ENCODE results near the gene SHB. TPM values are rescaled to one million over a fixed set of nuclear protein-coding genes. Genes with fewer than 3 reads are reported as not detected.

The SHB gene
- polyA plus RNA-seq, 2 of the 4 experiments (the other 2 are of a cell fraction): 15.4 to 22.0 TPM

DNA sequence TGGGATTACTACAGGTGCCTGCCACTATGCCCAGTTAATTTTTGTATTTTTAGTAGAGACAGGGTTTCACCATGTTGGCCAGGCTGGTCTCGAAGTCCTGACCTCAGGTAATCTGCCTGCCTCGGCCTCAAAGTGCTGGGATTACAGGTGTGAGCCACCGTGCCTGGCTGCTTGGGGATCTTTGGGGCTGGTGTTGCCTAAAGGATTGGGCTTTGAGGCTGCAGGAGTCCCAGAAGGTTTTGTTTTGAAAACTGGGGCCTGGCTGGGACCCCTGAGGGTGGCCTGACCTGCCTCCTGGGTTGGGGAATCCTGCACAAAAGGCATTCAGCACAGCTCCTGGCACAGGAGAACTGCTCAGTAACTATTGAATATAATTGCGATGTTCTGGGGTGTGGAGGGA, 25.1 kb upstream of the SHB start:
- H3K9me3 ChIP-seq: no peaks in the 10 kb centered on the region
- 86% methylated on average over 4 of the region's 4 CpGs for WGBS (ENCODE audit: missing lambda C conversion rate)
- POLR2A ChIA-PET: no interaction called here
- DNase-seq (ENCODE audit: low read depth in 1 of 2, low spot score in 1 of 2) (no peak), ATAC-seq (no peak), FAIRE-seq (no peak)
- TF ChIP-seq TFCP2L1 (CRISPR knock-in tag; IDR thresholded peaks at IDR 0.05): no peak
- TF ChIP-seq CBX8 (IDR thresholded peaks at IDR 0.05): no peak
- TF ChIP-seq KDM5A (IDR thresholded peaks at IDR 0.05): no peak
- no peak for TF ChIP-seq HOXA7 (CRISPR knock-in tag; IDR thresholded peaks at IDR 0.05)
- no peak for TF ChIP-seq ZFP36 (IDR thresholded peaks at IDR 0.05; ENCODE audit: borderline replicate concordance, partially characterized antibody)
- no peak for TF ChIP-seq MYC (IDR thresholded peaks at IDR 0.05; ENCODE audit: borderline replicate concordance, low read length)
- TF ChIP-seq, protein P1, sequence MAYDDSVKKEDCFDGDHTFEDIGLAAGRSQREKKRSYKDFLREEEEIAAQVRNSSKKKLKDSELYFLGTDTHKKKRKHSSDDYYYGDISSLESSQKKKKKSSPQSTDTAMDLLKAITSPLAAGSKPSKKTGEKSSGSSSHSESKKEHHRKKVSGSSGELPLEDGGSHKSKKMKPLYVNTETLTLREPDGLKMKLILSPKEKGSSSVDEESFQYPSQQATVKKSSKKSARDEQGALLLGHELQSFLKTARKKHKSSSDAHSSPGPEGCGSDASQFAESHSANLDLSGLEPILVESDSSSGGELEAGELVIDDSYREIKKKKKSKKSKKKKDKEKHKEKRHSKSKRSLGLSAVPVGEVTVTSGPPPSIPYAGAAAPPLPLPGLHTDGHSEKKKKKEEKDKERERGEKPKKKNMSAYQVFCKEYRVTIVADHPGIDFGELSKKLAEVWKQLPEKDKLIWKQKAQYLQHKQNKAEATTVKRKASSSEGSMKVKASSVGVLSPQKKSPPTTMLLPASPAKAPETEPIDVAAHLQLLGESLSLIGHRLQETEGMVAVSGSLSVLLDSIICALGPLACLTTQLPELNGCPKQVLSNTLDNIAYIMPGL (CRISPR knock-in tag; IDR thresholded peaks at IDR 0.05; ENCODE audit: borderline replicate concordance): no peak
- TF ChIP-seq CHD2 (IDR thresholded peaks at IDR 0.05; ENCODE audit: low read length, partially characterized antibody): no peak
- CTCF ChIA-PET: interaction anchor here (0.6 to 1.5 kb wide), 3 partner anchors 11 to 190 kb away, joined by 3 read pairs; no protein-coding TSS in a partner anchor
- H3K27ac ChIP-seq: no peak overlapping the region
- no peaks in the 10 kb centered on the region for H3K4me1 ChIP-seq
- H3K4me3 ChIP-seq: no peak overlapping the region
- H3K4me2 ChIP-seq: no peak overlapping the region

DNA sequence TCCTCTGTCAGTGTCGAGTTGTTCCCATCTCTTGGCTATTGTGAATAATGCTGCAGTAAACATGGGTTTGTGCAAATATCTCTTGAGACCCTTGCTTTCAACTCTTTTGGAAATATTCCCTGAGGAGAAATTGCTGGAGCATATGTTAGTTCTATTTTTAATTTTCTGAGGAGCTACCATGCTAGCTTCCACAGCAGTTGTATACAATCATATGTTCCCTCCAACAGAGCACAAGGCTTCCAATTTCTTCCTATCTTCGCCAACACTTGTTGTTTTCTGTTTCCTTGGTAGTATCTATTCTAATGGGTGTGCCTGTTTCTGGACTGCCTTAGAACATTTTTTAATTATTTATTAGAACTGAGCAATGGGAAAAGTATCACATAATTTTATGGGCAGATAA, 23.6 kb upstream of the SHB start:
- Histone ChIP-seq H3K4me2 (no peak overlapping the region), H3K4me1 (no peaks in the 10 kb centered on the region), H3K9me3 (no peaks in the 10 kb centered on the region), H3K4me3 (no peak overlapping the region), H3K27ac (no peak overlapping the region)
- ATAC-seq (no peak), DNase-seq (ENCODE audit: low read depth in 1 of 2, low spot score in 1 of 2) (no peak), FAIRE-seq (no peak)
- 64% methylated on average over 2 of the region's 2 CpGs for WGBS (ENCODE audit: missing lambda C conversion rate)
- ChIA-PET CTCF (interaction anchor here (1.1 to 1.9 kb wide), 3 partner anchors 68 to 179 kb away, joined by 3 to 5 read pairs (median 5); no protein-coding TSS in a partner anchor), POLR2A (no interaction called here)
- no peak for TF ChIP-seq HOXA7 (CRISPR knock-in tag; IDR thresholded peaks at IDR 0.05)
- TF ChIP-seq EHF (CRISPR knock-in tag; IDR thresholded peaks at IDR 0.05): no peak
- no peak for TF ChIP-seq EHMT2 (IDR thresholded peaks at IDR 0.05; ENCODE audit: low read depth)
- TF ChIP-seq CBX2 (IDR thresholded peaks at IDR 0.05; ENCODE audit: borderline replicate concordance, low read depth): no peak
- no peak for TF ChIP-seq KDM5A (IDR thresholded peaks at IDR 0.05)
- TF ChIP-seq, protein P2, sequence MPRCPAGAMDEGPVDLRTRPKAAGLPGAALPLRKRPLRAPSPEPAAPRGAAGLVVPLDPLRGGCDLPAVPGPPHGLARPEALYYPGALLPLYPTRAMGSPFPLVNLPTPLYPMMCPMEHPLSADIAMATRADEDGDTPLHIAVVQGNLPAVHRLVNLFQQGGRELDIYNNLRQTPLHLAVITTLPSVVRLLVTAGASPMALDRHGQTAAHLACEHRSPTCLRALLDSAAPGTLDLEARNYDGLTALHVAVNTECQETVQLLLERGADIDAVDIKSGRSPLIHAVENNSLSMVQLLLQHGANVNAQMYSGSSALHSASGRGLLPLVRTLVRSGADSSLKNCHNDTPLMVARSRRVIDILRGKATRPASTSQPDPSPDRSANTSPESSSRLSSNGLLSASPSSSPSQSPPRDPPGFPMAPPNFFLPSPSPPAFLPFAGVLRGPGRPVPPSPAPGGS (IDR thresholded peaks at IDR 0.05): no peak
- TF ChIP-seq, protein P3, sequence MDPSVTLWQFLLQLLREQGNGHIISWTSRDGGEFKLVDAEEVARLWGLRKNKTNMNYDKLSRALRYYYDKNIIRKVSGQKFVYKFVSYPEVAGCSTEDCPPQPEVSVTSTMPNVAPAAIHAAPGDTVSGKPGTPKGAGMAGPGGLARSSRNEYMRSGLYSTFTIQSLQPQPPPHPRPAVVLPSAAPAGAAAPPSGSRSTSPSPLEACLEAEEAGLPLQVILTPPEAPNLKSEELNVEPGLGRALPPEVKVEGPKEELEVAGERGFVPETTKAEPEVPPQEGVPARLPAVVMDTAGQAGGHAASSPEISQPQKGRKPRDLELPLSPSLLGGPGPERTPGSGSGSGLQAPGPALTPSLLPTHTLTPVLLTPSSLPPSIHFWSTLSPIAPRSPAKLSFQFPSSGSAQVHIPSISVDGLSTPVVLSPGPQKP (IDR thresholded peaks at IDR 0.05; ENCODE audit: low read depth, low read length): no peak
- TF ChIP-seq HOXB5 (CRISPR knock-in tag; IDR thresholded peaks at IDR 0.05): no peak
- TF ChIP-seq RCOR1 (IDR thresholded peaks at IDR 0.05; ENCODE audit: low read depth, low read length): no peak
- TF ChIP-seq TFCP2L1 (CRISPR knock-in tag; IDR thresholded peaks at IDR 0.05): no peak
- TF ChIP-seq HEYL (CRISPR knock-in tag; IDR thresholded peaks at IDR 0.05): no peak
- TF ChIP-seq JUNB (IDR thresholded peaks at IDR 0.05): no peak
- no peak for TF ChIP-seq FOSB (CRISPR knock-in tag; IDR thresholded peaks at IDR 0.05)
- no peak for TF ChIP-seq KDM1A (IDR thresholded peaks at IDR 0.05; ENCODE audit: low read depth)

DNA sequence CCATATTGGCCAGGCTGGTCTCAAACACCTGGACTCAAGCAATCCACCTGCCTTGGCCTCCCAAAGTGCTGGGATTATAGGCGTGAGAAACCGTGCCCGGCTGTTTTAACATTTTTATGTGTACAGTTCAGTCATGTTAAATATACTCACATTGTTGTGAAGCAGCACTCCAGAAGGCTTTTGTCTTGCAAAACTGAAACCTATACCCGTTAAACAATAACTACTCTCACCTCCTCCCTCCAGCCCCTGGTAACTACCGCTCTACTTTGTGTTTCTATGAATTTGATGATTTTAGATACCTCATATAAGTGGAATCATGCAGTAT, 23.1 kb upstream of the SHB start:
- WGBS (ENCODE audit: missing lambda C conversion rate): 94% methylated on average over 5 of the region's 5 CpGs
- CTCF ChIA-PET: interaction anchor here (0.9 to 1.9 kb wide), 5 partner anchors 13 to 269 kb away, joined by 3 to 5 read pairs (median 5); no protein-coding TSS in a partner anchor
- TF ChIP-seq KDM1A (IDR thresholded peaks at IDR 0.05; ENCODE audit: low read depth) (no peak), ZFP36 (IDR thresholded peaks at IDR 0.05; ENCODE audit: borderline replicate concordance, partially characterized antibody) (no peak), EHMT2 (IDR thresholded peaks at IDR 0.05; ENCODE audit: low read depth) (no peak), POLR2AphosphoS2 (conservative IDR thresholded peaks at IDR 0.05; ENCODE audit: low read length) (no peak), HDAC2 (IDR thresholded peaks at IDR 0.05) (no peak)

More for the DNA sequence above, 23.1 kb upstream of the SHB start:
- Histone ChIP-seq H3K4me1 (no peaks in the 10 kb centered on the region), H3K4me2 (no peak overlapping the region), H3K9me3 (no peaks in the 10 kb centered on the region), H3K27ac (no peak overlapping the region), H3K4me3 (no peak overlapping the region)
- POLR2A ChIA-PET: no interaction called here
- DNase-seq (ENCODE audit: low read depth in 1 of 2, low spot score in 1 of 2): no peak
- ATAC-seq: no peak
- no peak for FAIRE-seq

Data from A549 (cell line).